ENCODE measurements around the gene NYAP2.

- TF ChIP-seq, protein P1, sequence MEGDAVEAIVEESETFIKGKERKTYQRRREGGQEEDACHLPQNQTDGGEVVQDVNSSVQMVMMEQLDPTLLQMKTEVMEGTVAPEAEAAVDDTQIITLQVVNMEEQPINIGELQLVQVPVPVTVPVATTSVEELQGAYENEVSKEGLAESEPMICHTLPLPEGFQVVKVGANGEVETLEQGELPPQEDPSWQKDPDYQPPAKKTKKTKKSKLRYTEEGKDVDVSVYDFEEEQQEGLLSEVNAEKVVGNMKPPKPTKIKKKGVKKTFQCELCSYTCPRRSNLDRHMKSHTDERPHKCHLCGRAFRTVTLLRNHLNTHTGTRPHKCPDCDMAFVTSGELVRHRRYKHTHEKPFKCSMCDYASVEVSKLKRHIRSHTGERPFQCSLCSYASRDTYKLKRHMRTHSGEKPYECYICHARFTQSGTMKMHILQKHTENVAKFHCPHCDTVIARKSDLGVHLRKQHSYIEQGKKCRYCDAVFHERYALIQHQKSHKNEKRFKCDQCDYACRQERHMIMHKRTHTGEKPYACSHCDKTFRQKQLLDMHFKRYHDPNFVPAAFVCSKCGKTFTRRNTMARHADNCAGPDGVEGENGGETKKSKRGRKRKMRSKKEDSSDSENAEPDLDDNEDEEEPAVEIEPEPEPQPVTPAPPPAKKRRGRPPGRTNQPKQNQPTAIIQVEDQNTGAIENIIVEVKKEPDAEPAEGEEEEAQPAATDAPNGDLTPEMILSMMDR (conservative IDR thresholded peaks at IDR 0.05; ENCODE audit: low read length) = no peak
- no peak for TF ChIP-seq EZH2phosphoT487 (IDR thresholded peaks at IDR 0.05; ENCODE audit: borderline replicate concordance, low read depth, low read length)
These were observed 2.8 kb downstream of the NYAP2 start for GRCh38 chr2:225402210-225402776.

Data from OCI-LY7 (cell line).